ENCODE results near the gene EEFSEC.

- no peak for TF ChIP-seq BHLHE40 (IDR thresholded peaks at IDR 0.05; ENCODE audit: borderline replicate concordance)
- TF ChIP-seq L3MBTL2 (conservative IDR thresholded peaks at IDR 0.05): no peak
- no peak for TF ChIP-seq ZNF384 (IDR thresholded peaks at IDR 0.05)
- TF ChIP-seq, protein P1, sequence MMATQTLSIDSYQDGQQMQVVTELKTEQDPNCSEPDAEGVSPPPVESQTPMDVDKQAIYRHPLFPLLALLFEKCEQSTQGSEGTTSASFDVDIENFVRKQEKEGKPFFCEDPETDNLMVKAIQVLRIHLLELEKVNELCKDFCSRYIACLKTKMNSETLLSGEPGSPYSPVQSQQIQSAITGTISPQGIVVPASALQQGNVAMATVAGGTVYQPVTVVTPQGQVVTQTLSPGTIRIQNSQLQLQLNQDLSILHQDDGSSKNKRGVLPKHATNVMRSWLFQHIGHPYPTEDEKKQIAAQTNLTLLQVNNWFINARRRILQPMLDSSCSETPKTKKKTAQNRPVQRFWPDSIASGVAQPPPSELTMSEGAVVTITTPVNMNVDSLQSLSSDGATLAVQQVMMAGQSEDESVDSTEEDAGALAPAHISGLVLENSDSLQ (IDR thresholded peaks at IDR 0.05): no peak
- no peak for TF ChIP-seq SUZ12 (IDR thresholded peaks at IDR 0.05)
- TF ChIP-seq FOXA1 (IDR thresholded peaks at IDR 0.05): no peak
- no peak for TF ChIP-seq FOXK2 (IDR thresholded peaks at IDR 0.05)
- no peak for TF ChIP-seq NFRKB (IDR thresholded peaks at IDR 0.05)
- no peak for TF ChIP-seq TARDBP (IDR thresholded peaks at IDR 0.05)
- TF ChIP-seq SP1 (IDR thresholded peaks at IDR 0.05): no peak
- TF ChIP-seq HDGF (IDR thresholded peaks at IDR 0.05; ENCODE audit: borderline replicate concordance): no peak
- TF ChIP-seq CTBP1 (IDR thresholded peaks at IDR 0.05; ENCODE audit: borderline replicate concordance): no peak
- no peak for TF ChIP-seq ARNT (IDR thresholded peaks at IDR 0.05)
- no peak for TF ChIP-seq ELF4 (IDR thresholded peaks at IDR 0.05)
Observed at GRCh38 chr3:128215290-128215689, 62.0 kb downstream of the EEFSEC start.

All from HEK293T (cell line).